Measurements from ENCODE around the gene DYNC2I2. TPM values are rescaled to one million over a fixed set of nuclear protein-coding genes. Genes with fewer than 3 reads are reported as not detected.

The DYNC2I2 gene
- total RNA-seq, 1 experiment from 2014 or later, result 71.1 TPM

- peak; percentile 99 for TF ChIP-seq E2F5 (CRISPR knock-in tag; IDR thresholded peaks at IDR 0.05)
- TF ChIP-seq JAZF1 (CRISPR knock-in tag; IDR thresholded peaks at IDR 0.05), result no peak
- peak; percentile 89 for TF ChIP-seq E2F4 (CRISPR knock-in tag; IDR thresholded peaks at IDR 0.05; ENCODE audit: borderline replicate concordance, low read depth)
- TF ChIP-seq ZNF317 (CRISPR knock-in tag; IDR thresholded peaks at IDR 0.05; ENCODE audit: borderline replicate concordance, low read depth), result no peak
- no peak for TF ChIP-seq PREB (CRISPR knock-in tag; IDR thresholded peaks at IDR 0.05; ENCODE audit: borderline replicate concordance)
- no peak for TF ChIP-seq ATF2 (CRISPR knock-in tag; IDR thresholded peaks at IDR 0.05; ENCODE audit: borderline replicate concordance, low read depth)
- TF ChIP-seq CDX4 (CRISPR knock-in tag; IDR thresholded peaks at IDR 0.05; ENCODE audit: borderline replicate concordance), result no peak
- TF ChIP-seq FOXP1 (CRISPR knock-in tag; IDR thresholded peaks at IDR 0.05; ENCODE audit: borderline replicate concordance), result peak; percentile 18; the same call in 1 of the 2 replicates
- TF ChIP-seq ZNF281 (CRISPR knock-in tag; IDR thresholded peaks at IDR 0.05), result no peak
- TF ChIP-seq NR1H2 (CRISPR knock-in tag; IDR thresholded peaks at IDR 0.05), result no peak
- TF ChIP-seq TEAD4 (CRISPR knock-in tag; IDR thresholded peaks at IDR 0.05), result peak; percentile 74; the same call in 1 of the 2 replicates
- TF ChIP-seq FOXK1 (CRISPR knock-in tag; IDR thresholded peaks at IDR 0.05), result no peak; the same call in 1 of the 2 replicates
- TF ChIP-seq SMAD4 (CRISPR knock-in tag; IDR thresholded peaks at IDR 0.05), result no peak
- no peak; the same call in 1 of the 2 replicates for TF ChIP-seq NFE2L1 (CRISPR knock-in tag; IDR thresholded peaks at IDR 0.05)
- TF ChIP-seq CREB1 (CRISPR knock-in tag; IDR thresholded peaks at IDR 0.05), result no peak
- no peak for TF ChIP-seq STAT6 (CRISPR knock-in tag; conservative IDR thresholded peaks at IDR 0.05; ENCODE audit: low read depth)
- TF ChIP-seq USF1 (CRISPR knock-in tag; IDR thresholded peaks at IDR 0.05), result no peak; the same call in 1 of the 2 replicates
- TF ChIP-seq ZNF416 (CRISPR knock-in tag; IDR thresholded peaks at IDR 0.05), result 0 out of 2 replicates have a peak, but pooled peaks have one; percentile 67
- TF ChIP-seq SOX15 (CRISPR knock-in tag; IDR thresholded peaks at IDR 0.05), result no peak
- no peak for TF ChIP-seq ZNF425 (CRISPR knock-in tag; conservative IDR thresholded peaks at IDR 0.05)
These were observed at the start of gene DYNC2I2 (continued) for GRCh38 chr9:128656416-128657343.

Data from WTC11 (cell line).